Thyroid gland (tissue), 4 donors: ENCODE results near the gene ZNF438.

Source experiments
- CTCF ChIP-seq, 6 experiments: fragments of 200-600 bp in 3 of 6; fragments of 450-650 bp in 3 of 6; sonication (generic) in 3 of 6; IDR thresholded peaks; one replicate each; pipeline ENCODE4 v1.5.1; 2016 to 2019; ENCODE audit warnings: antibody characterized with exemption in 6 of 6, mild to moderate bottlenecking in 2 of 6, inconsistent platforms in 1 of 6, moderate library complexity in 1 of 6
- POLR2A ChIP-seq, 2 donors: fragments of 450-650 bp; IDR thresholded peaks; one replicate each; pipeline ENCODE4 v1.6.1; 2017; ENCODE audit warnings: antibody characterized with exemption in 2 of 2, mild to moderate bottlenecking in 2 of 2, moderate library complexity in 1 of 2

DNA sequence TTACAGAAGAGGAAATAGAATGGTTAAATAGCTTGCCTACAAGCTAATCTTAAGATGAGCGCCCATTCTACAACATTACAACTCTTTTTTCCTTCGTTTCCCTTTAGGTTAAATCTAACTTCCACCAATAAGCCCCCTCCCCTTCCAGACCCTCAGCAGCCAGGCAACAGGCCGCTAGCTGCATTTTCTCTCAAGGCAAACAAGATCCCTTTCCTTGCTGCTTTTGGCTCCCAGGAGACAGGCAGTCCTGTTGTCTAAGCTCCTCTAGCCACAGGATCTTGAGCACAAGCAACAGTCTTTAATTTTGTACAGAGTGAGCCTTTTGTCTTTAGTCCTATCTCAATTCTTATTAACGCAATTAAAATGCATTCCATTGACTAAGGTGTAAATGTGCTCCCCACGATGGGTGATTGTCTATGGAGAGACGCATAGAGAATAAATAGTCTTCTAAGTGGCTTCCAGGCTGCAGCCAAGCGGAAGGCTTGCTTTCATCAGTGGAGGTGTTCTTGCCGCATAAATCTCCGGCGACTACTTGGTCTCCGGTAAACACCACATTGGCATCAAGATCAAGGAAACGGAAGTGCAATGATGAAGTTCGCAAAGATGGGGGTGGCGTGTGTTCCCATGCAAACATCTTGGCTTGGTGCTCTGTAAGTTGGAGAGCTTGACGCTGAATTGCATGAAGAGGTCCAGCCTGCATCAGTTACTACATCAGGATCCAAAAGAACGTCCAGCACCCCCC is 220.2 kb downstream of the ZNF438 start:
- TF ChIP-seq POLR2A (IDR thresholded peaks at IDR 0.05) (no peak), CTCF (IDR thresholded peaks at IDR 0.05) (no peak)
